GM23338 (cell line): ENCODE measurements around the gene NSRP1. TPM values are rescaled to one million over a fixed set of nuclear protein-coding genes. Genes with fewer than 3 reads are reported as not detected.

ENCODE experiments used
- ATAC-seq: fragments of 200-7000 bp; cut with Tn5 transposase; 3 replicates; pipeline ENCODE4 v1.9.1; 2020
- DNase-seq: peaks from one replicate; pipeline ENCODE4 v3.0.0-alpha.2; 2015; ENCODE audit warnings: low spot score
- H2AFZ ChIP-seq: fragments of 200-600 bp; sonication (generic); 2 replicates; pipeline ENCODE4 v1.8.0; 2016; ENCODE audit warnings: antibody characterized with exemption, mild to moderate bottlenecking, moderate library complexity
- H3F3A ChIP-seq: fragments of 200-600 bp; sonication (generic); replicated peaks from 2 replicates; pipeline ENCODE4 v1.8.0; 2017; ENCODE audit warnings: antibody characterized with exemption, mixed run types, low read depth
- H3K27ac ChIP-seq: fragments of 200-600 bp; sonication (generic); 2 replicates; pipeline ENCODE4 v1.6.1; 2016; ENCODE audit warnings: low read depth
- H3K27me3 ChIP-seq: fragments of 200-600 bp; sonication (generic); 2 replicates; pipeline ENCODE4 v1.8.0; 2016; ENCODE audit warnings: mild to moderate bottlenecking, mixed run types, moderate library complexity; ENCODE audit not compliant: insufficient read depth
- H3K36me3 ChIP-seq: fragments of 200-600 bp; sonication (generic); 2 replicates; pipeline ENCODE4 v1.8.0; 2016; ENCODE audit warnings: mild to moderate bottlenecking; ENCODE audit not compliant: insufficient read depth
- H3K4me1 ChIP-seq: fragments of 200-600 bp; sonication (generic); 2 replicates; pipeline ENCODE4 v1.8.0; 2016; ENCODE audit warnings: mild to moderate bottlenecking, moderate library complexity; ENCODE audit not compliant: insufficient read depth
- H3K4me2 ChIP-seq: fragments of 200-600 bp; sonication (generic); 2 replicates; pipeline ENCODE4 v1.7.1; 2017; ENCODE audit warnings: mixed run types
- H3K4me3 ChIP-seq: fragments of 200-600 bp; sonication (generic); 2 replicates; pipeline ENCODE4 v1.6.1; 2016; ENCODE audit warnings: mixed run types
- H3K79me2 ChIP-seq: fragments of 200-600 bp; sonication (generic); replicated peaks from 2 replicates; pipeline ENCODE4 v1.8.0; 2017; ENCODE audit warnings: mild to moderate bottlenecking; ENCODE audit not compliant: insufficient read depth
- H3K9me2 ChIP-seq: fragments of 200-600 bp; sonication (generic); 2 replicates; pipeline ENCODE4 v1.8.0; 2017; ENCODE audit not compliant: insufficient read depth
- H4K20me1 ChIP-seq: fragments of 200-600 bp; sonication (generic); replicated peaks from 2 replicates; pipeline ENCODE4 v1.8.0; 2017; ENCODE audit warnings: mild to moderate bottlenecking; ENCODE audit not compliant: insufficient read depth
- H3K27ac Mint-ChIP-seq: 2 replicates; pipeline ENCODE4 v1.8.0; 2020; ENCODE audit warnings: inconsistent platforms, mild to moderate bottlenecking, moderate library complexity, mixed read lengths
- H3K27me3 Mint-ChIP-seq: 3 replicates; pipeline ENCODE4 v1.8.0; 2022; ENCODE audit warnings: low read depth, mild to moderate bottlenecking, moderate library complexity, mixed read lengths, inconsistent platforms; ENCODE audit not compliant: insufficient read depth, poor library complexity
- H3K36me3 Mint-ChIP-seq: 3 replicates; pipeline ENCODE4 v1.8.0; 2021; ENCODE audit warnings: low read depth, mild to moderate bottlenecking, inconsistent platforms, moderate library complexity, mixed read lengths
- H3K4me1 Mint-ChIP-seq: 3 replicates; pipeline ENCODE4 v1.8.0; 2020; ENCODE audit warnings: mild to moderate bottlenecking, inconsistent platforms, mixed read lengths
- H3K4me3 Mint-ChIP-seq: 3 replicates; pipeline ENCODE4 v1.8.0; 2021; ENCODE audit warnings: moderate library complexity, mild to moderate bottlenecking, inconsistent platforms, mixed read lengths
- H3K9me3 Mint-ChIP-seq: 3 replicates; pipeline ENCODE4 v1.8.0; 2020; ENCODE audit warnings: moderate library complexity, mild to moderate bottlenecking, inconsistent platforms, mixed read lengths
- ETS1 ChIP-seq: IDR thresholded peaks from 2 replicates; pipeline ENCODE4 v1.6.1; 2016; ENCODE audit warnings: antibody characterized with exemption
- EZH2 ChIP-seq: fragments of 200-600 bp; sonication (generic); IDR thresholded peaks from one replicate; pipeline ENCODE4 v1.8.0; 2017; ENCODE audit warnings: antibody characterized with exemption, mild to moderate bottlenecking, low read depth; ENCODE audit not compliant: unreplicated experiment
- EZH2phosphoT487 ChIP-seq: fragments of 200-600 bp; sonication (generic); IDR thresholded peaks from one replicate; pipeline ENCODE4 v1.8.1; 2018; ENCODE audit warnings: antibody characterized with exemption; ENCODE audit not compliant: unreplicated experiment
- NANOG ChIP-seq: IDR thresholded peaks from 2 replicates; pipeline ENCODE4 v1.6.1; 2016; ENCODE audit warnings: antibody characterized with exemption, borderline replicate concordance
- POLR2AphosphoS5 ChIP-seq: IDR thresholded peaks from 2 replicates; pipeline ENCODE4 v1.6.1; 2016; ENCODE audit warnings: antibody characterized with exemption, low read depth
- STAT1 ChIP-seq: IDR thresholded peaks from one replicate; pipeline ENCODE4 v1.6.1; 2016; ENCODE audit warnings: antibody characterized with exemption; ENCODE audit not compliant: unreplicated experiment
- ZNF114 ChIP-seq: fragments of 250-450 bp; sonication (Bioruptor Pico); IDR thresholded peaks from 2 replicates; pipeline ENCODE4 v1.5.0; 2020; ENCODE audit warnings: mild to moderate bottlenecking, moderate library complexity
- ZNF331 ChIP-seq: fragments of 250-450 bp; sonication (Bioruptor Pico); IDR thresholded peaks from 2 replicates; pipeline ENCODE4 v1.5.0; 2020; ENCODE audit warnings: low read depth, mild to moderate bottlenecking, moderate library complexity
- ZNF462 ChIP-seq: fragments of 250-450 bp; sonication (Bioruptor Pico); IDR thresholded peaks from 2 replicates; pipeline ENCODE4 v1.5.0; 2020; ENCODE audit warnings: mild to moderate bottlenecking, moderate library complexity
- polyA plus RNA-seq: library from polyadenylated mRNA; unstranded; fragments of >200 nt; fragmentation: Nextera tagmentation; extraction: Ambion mirVana; gene quantifications from 2 replicates; pipeline ENCODE4 v1.2.1, GENCODE V29; 2016
- total RNA-seq: library from RNA; depleted of rRNA; stranded (reverse); fragments of >200 nt; shearing (Covaris generic); gene quantifications from 2 replicates; pipeline ENCODE4 v1.2.3, GENCODE V29; 2014

The NSRP1 gene
- total and polyA plus RNA-seq, 2 experiments from 2014 or later, result 15.7 to 110 TPM

- no peak for TF ChIP-seq ZNF462 (CRISPR knock-in tag)
- TF ChIP-seq EZH2phosphoT487, result no peak
- TF ChIP-seq NANOG, result no peak
- TF ChIP-seq STAT1, result no peak
- no peak for TF ChIP-seq ZNF331 (CRISPR knock-in tag)
- TF ChIP-seq ETS1, result no peak
- TF ChIP-seq EZH2, result no peak
- TF ChIP-seq POLR2AphosphoS5, result no peak
Measured at GRCh38 chr17:30082773-30083172, 33.8 kb upstream of the NSRP1 start (continued).

- Histone ChIP-seq H3K4me2 (no peak overlapping the region), H3K4me1 (no peaks in the 10 kb centered on the region), H3K27me3 (no peaks in the 10 kb centered on the region), H3F3A (no peaks in the 10 kb centered on the region), H3K27ac (no peak overlapping the region), H3K79me2 (no peaks in the 10 kb centered on the region), H3K4me3 (no peak overlapping the region), H3K36me3 (no peaks in the 10 kb centered on the region), H3K9me2 (no peaks in the 10 kb centered on the region), H4K20me1 (no peaks in the 10 kb centered on the region), H2AFZ (no peak overlapping the region)
- no peak overlapping the region for H3K4me3 Mint-ChIP-seq
- peaks cover 6% of the 10 kb centered on the region for H3K27me3 Mint-ChIP-seq
- H3K4me1 Mint-ChIP-seq, result no peaks in the 10 kb centered on the region; the same call in 2 of the 3 replicates
- no peaks in the 10 kb centered on the region; the same call in 2 of the 3 replicates for H3K9me3 Mint-ChIP-seq
- H3K36me3 Mint-ChIP-seq, result no peaks in the 10 kb centered on the region
- DNase-seq, result no peak
- no peak for ATAC-seq
- TF ChIP-seq ZNF462 (CRISPR knock-in tag), result no peak
- TF ChIP-seq ZNF114, result no peak
- H3K27ac Mint-ChIP-seq, result no peak overlapping the region
Measured at GRCh38 chr17:30084788-30085187, 31.8 kb upstream of the NSRP1 start.
